Measurements from ENCODE around the gene ZNF665.
"Not testable (repeated sequence)": the region's sequence is repeated elsewhere in the genome, so short reads cannot be mapped to it uniquely, and the experiment has no call there.

ZNF665 gene

GRCh38 chr19:53160350-53160749 lies 32.8 kb downstream of the ZNF665 start:
- no peak for DNase-seq

GRCh38 chr19:53158119-53158656 lies 35.0 kb downstream of the ZNF665 start:
- in situ Hi-C loops (cut with MboI; ENCODE audit: low pct_unique_long_range_greater_than_20kb, low sequenced_read_pairs): no loop called here
- DNase-seq: no peak

More at GRCh38 chr19:53160350-53160749, 32.8 kb downstream of the ZNF665 start:
- in situ Hi-C loops (cut with MboI; ENCODE audit: low pct_unique_long_range_greater_than_20kb, low sequenced_read_pairs): no loop called here

GRCh38 chr19:53157626-53158025 lies 35.5 kb downstream of the ZNF665 start:
- in situ Hi-C loops (cut with MboI; ENCODE audit: low pct_unique_long_range_greater_than_20kb, low sequenced_read_pairs): no loop called here
- no peak for DNase-seq

DNA sequence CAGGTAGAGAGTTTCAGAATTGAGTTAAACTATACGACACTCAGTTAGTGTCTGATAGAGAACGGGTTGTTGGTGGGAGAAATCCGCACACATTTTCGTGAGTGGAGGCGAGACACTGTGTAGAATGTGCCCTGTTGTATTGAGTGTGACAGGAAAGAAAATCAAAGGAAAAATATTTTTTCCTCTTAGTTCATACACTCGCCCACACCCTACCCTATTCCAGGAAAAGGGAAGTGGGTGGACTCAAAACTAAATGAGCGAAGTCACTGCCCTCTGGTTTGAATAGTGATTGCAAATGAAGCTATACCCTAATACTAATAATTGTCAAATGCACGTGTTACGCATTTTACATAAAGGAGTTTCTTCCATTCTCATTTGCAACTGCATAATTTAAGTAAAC lies 36.3 kb downstream of the ZNF665 start:
- in situ Hi-C loops (cut with MboI; ENCODE audit: low pct_unique_long_range_greater_than_20kb, low sequenced_read_pairs): no loop called here
- DNase-seq: no peak

DNA sequence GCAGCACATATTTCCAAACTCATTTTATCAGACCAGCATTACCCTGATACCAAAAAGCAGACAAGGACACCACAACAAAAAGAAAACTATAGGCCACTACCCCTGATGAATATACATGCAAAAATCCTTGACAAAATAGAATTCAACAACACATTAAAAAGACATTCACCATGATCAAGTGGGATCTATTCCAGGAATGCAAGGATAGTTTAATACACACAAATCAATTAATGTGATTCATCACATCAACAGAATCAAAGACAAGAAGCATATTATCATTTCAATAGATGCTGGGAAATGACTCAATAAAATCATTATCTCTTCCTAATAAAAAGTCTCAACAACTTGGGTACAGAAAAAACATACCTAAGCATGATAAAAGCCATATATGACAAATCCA lies 45.5 kb downstream of the ZNF665 start:
- DNase-seq: no peak
- in situ Hi-C loops (cut with MboI; ENCODE audit: low pct_unique_long_range_greater_than_20kb, low sequenced_read_pairs): no loop called here

GRCh38 chr19:53140351-53140750 lies 52.8 kb downstream of the ZNF665 start:
- no peak for DNase-seq
- in situ Hi-C loops (cut with MboI; ENCODE audit: low pct_unique_long_range_greater_than_20kb, low sequenced_read_pairs): no loop called here

DNA sequence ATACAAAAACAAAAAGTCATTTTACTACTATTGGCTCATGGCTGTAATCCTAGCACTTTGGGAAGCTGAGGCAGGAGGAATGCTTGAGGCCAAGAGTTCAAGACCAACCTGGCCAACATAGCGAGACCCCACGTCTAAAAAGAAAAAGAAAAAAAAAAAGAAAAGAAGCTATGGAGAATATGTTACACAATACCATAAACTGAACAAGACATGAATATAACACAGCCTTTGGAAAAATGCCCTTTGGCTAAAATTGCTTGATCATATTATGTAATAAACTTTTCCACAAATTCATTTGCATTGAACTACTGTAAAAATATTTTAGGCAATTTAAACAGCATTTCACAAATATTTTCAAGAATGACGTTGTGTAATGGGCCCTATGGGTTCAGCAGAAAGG lies 56.7 kb downstream of the ZNF665 start:
- in situ Hi-C loops (cut with MboI; ENCODE audit: low pct_unique_long_range_greater_than_20kb, low sequenced_read_pairs): no loop called here
- DNase-seq: no peak

DNA sequence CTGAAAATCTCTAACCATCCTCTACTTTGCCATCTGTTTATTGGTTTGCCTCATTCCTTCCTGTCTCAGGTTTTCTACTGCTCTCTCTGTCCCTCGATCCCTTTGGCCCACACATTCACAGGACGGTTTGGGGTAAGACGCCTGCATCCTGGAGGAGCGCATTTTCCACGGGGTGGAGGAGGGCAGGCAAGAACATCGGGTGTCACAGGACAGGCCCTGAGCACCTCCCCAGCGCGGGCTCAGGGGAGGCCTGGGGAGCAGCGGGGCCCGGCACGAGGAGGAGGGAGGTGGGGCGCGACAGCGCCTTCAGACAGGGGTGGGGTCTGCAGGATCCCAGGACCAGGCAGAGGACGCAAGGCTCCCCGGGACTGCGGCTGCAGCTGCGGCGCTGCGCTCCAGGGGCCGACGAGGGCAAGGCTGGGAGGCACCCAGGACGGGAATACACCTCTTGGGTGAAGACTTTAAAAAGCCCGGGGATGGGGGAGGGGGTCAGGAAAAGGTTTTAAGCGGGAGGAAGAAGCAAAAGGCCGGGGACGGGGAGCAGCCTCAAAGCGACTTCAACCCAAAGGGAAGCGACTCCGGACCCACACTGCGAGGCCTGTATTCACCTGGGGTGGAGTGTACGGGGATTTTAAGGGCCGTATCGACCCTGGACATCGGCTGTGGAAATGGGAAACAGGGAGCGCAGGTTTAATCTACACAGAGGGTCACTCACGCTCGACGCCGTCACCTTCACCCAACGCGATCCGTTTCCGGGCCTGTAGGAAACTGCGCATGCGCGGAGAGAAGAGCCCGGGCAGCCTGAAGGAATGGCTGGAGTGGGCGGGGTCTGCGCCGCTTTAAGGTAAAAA lies 60.8 kb downstream of the ZNF665 start, which contains the start of gene ZNF415:
Gene ZNF415 (minus strand): TSS at position 770 of the 851 bp plus-strand sequence. CDS start 10,234 bp downstream, outside the sequence.
- DNase-seq: no peak
- in situ Hi-C loops (cut with MboI; ENCODE audit: low pct_unique_long_range_greater_than_20kb, low sequenced_read_pairs): no loop called here

- DNase-seq: no peak
- in situ Hi-C loops (cut with MboI; ENCODE audit: low pct_unique_long_range_greater_than_20kb, low sequenced_read_pairs): no loop called here
Measured at GRCh38 chr19:53131727-53132126, 61.4 kb downstream of the ZNF665 start.

DNA sequence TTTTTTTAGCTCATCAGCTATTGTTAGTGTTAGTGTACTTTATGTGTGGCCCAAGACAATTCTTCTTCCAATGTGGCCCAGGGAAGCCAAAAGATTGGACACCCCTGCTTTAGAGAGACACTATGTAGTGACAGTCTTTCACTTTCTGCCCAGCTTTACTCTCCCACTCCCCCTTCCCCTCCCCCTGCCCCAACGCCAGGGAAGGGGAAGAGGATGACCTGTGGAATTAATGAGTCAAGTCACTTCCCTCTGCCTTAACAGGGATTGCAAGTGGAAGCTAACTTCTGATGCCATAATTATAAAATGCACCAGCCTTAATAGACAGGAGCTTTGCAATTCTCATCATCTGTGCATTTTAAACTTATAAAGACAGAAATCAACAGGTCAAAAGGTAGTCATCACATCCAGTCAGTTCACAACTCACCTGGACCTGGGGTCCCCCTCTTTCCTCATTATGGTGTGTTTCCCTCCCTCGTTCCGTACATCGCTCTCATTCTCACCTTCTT lies 62.0 kb downstream of the ZNF665 start:
- in situ Hi-C loops (cut with MboI; ENCODE audit: low pct_unique_long_range_greater_than_20kb, low sequenced_read_pairs): no loop called here
- no peak for DNase-seq

DNA sequence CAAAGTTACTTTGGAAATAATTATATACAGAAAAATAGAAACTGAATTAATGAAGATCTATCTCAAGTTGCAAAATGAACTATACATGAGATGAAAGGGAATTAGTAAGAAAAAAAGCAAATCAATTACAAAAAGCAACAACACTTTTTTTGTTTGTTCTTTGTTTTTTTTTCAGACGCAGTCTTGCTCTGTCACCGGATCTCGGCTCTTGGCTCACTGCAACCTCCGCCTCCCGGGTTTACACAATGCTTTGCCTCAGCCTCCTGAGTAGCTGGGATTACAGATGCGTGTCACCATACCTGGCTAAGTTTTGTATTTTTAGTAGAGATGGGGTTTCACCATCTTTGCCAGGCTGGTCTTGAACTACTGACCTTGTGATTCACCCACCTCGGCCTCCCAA lies 62.7 kb downstream of the ZNF665 start:
- in situ Hi-C loops (cut with MboI; ENCODE audit: low pct_unique_long_range_greater_than_20kb, low sequenced_read_pairs): no loop called here
- no peak for DNase-seq

GRCh38 chr19:53126733-53127526 lies 66.2 kb downstream of the ZNF665 start:
- in situ Hi-C loops (cut with MboI; ENCODE audit: low pct_unique_long_range_greater_than_20kb, low sequenced_read_pairs); DNase-seq: not testable (repeated sequence)

GRCh38 chr19:53123400-53123799 lies 69.8 kb downstream of the ZNF665 start:
- DNase-seq: no peak
- in situ Hi-C loops (cut with MboI; ENCODE audit: low pct_unique_long_range_greater_than_20kb, low sequenced_read_pairs): no loop called here

Data from KBM-7 (cell line).